WTC11 (cell line): Measurements from ENCODE around the gene RASAL2. TPM values are rescaled to one million over a fixed set of nuclear protein-coding genes. Genes with fewer than 3 reads are reported as not detected.

Source experiments
- ARID4B ChIP-seq: sonication (generic); formaldehyde crosslinking; IDR thresholded peaks from 2 replicates; pipeline ENCODE4 v1.8.0; 2023; ENCODE audit warnings: missing genetic modification reagents, mild to moderate bottlenecking, borderline replicate concordance
- ATF1 ChIP-seq: sonication (generic); formaldehyde crosslinking; IDR thresholded peaks from 2 replicates; pipeline ENCODE4 v1.8.1; 2023; ENCODE audit warnings: mild to moderate bottlenecking, moderate library complexity, missing genetic modification reagents
- ATF2 ChIP-seq: sonication (generic); formaldehyde crosslinking; IDR thresholded peaks from 2 replicates; pipeline ENCODE4 v1.8.1; 2022; ENCODE audit warnings: low read depth, missing genetic modification reagents, borderline replicate concordance
- CTCF ChIP-seq: fragments of 200-600 bp; IDR thresholded peaks from 2 replicates; pipeline ENCODE4 v1.8.0; 2022; ENCODE audit warnings: antibody characterized with exemption
- E2F5 ChIP-seq: sonication (generic); formaldehyde crosslinking; IDR thresholded peaks from 2 replicates; pipeline ENCODE4 v1.8.1; 2022; ENCODE audit warnings: mild to moderate bottlenecking, moderate library complexity, missing genetic modification reagents
- ETV6 ChIP-seq: sonication (generic); formaldehyde crosslinking; IDR thresholded peaks from 2 replicates; pipeline ENCODE4 v1.8.1; 2022; ENCODE audit warnings: mild to moderate bottlenecking, missing genetic modification reagents
- PRDM15 ChIP-seq: sonication (generic); formaldehyde crosslinking; IDR thresholded peaks from 2 replicates; pipeline ENCODE4 v1.8.0; 2022; ENCODE audit warnings: missing genetic modification reagents
- SOX15 ChIP-seq: fragments of 250-450 bp; sonication (Bioruptor Pico); IDR thresholded peaks from 2 replicates; pipeline ENCODE4 v1.9.0; 2021; ENCODE audit warnings: mild to moderate bottlenecking
- ZNF263 ChIP-seq: sonication (generic); formaldehyde crosslinking; IDR thresholded peaks from 2 replicates; pipeline ENCODE4 v1.8.1; 2022; ENCODE audit warnings: low read depth, mild to moderate bottlenecking, moderate library complexity, missing genetic modification reagents
- ZNF532 ChIP-seq: fragments of 250-450 bp; sonication (Bioruptor Pico); IDR thresholded peaks from 2 replicates; pipeline ENCODE4 v1.9.0; 2021; ENCODE audit warnings: mild to moderate bottlenecking, borderline replicate concordance
- total RNA-seq: library from RNA; stranded (reverse); gene quantifications from 3 replicates; pipeline ENCODE4 v1.2.3, GENCODE V29; 2021

The RASAL2 gene
- total RNA-seq, 1 experiment from 2014 or later, result 29.5 TPM

- no peak for TF ChIP-seq PRDM15 (CRISPR knock-in tag)
- TF ChIP-seq ZNF263 (CRISPR knock-in tag), result no peak
- TF ChIP-seq CTCF, result no peak
- no peak for TF ChIP-seq ZNF532 (CRISPR knock-in tag)
- TF ChIP-seq SOX15 (CRISPR knock-in tag), result no peak
- TF ChIP-seq ATF1 (CRISPR knock-in tag), result no peak
- no peak for TF ChIP-seq ATF2 (CRISPR knock-in tag)
- no peak for TF ChIP-seq E2F5 (CRISPR knock-in tag)
- no peak for TF ChIP-seq ETV6 (CRISPR knock-in tag)
- TF ChIP-seq ARID4B (CRISPR knock-in tag), result no peak
Observed at GRCh38 chr1:178397678-178398077, 303.8 kb downstream of the RASAL2 start (continued).
